Measurements from ENCODE around the gene KCNH1. TPM values are rescaled to one million over a fixed set of nuclear protein-coding genes. Genes with fewer than 3 reads are reported as not detected.

KCNH1 gene
- total and polyA plus RNA-seq, 9 of the 15 experiments (the other 6 are each of a cell fraction or from before 2014, with no cell fraction given): not detected

- no peak overlapping the region for H3K9ac ChIP-seq (ENCODE audit: insufficient read depth in 1 of 2, low read depth in 2 of 2, low read length in 2 of 2)
- no peak overlapping the region for H3K4me3 ChIP-seq
- ChIA-PET POLR2A (interaction anchor here (0.7 kb wide), 1 partner anchor 55 kb away, joined by 3 read pairs; no protein-coding TSS in a partner anchor), CTCF (ENCODE audit: low intra/inter-chr PET ratio) (no interaction called here)
- no peaks in the 10 kb centered on the region for H3K36me3 ChIP-seq (ENCODE audit: control insufficient read depth, insufficient read depth, low read length)
- H3K4me1 ChIP-seq (replicated peaks in 1 of 2; ENCODE audit: control insufficient read depth in 2 of 2, insufficient read depth in 2 of 2, low read length in 2 of 2): no peaks in the 10 kb centered on the region
- ATAC-seq: no peak
- intact Hi-C loops (cut with micrococcal nuclease): loop anchor here (2.0 to 10.0 kb wide), 2 partner anchors 368 to 496 kb away; no protein-coding TSS in a partner anchor
- FAIRE-seq: no peak
- H3K4me2 ChIP-seq (ENCODE audit: insufficient read depth, low read length): no peak overlapping the region
- no peaks in the 10 kb centered on the region for H3K9me1 ChIP-seq (ENCODE audit: control insufficient read depth, insufficient read depth, low read length)
- TF ChIP-seq FUS (optimal IDR thresholded peaks at IDR 0.05; ENCODE audit: low read depth, low read length): no peak
- no peak for TF ChIP-seq HOMEZ (CRISPR knock-in tag; IDR thresholded peaks at IDR 0.05)
- no peak for TF ChIP-seq SIX5 (IDR thresholded peaks at IDR 0.05; ENCODE audit: borderline replicate concordance in 1 of 2, insufficient read depth in 1 of 2, low read depth in 1 of 2, low read length in 2 of 2)
- TF ChIP-seq SRF (CRISPR knock-in tag; IDR thresholded peaks at IDR 0.05): no peak
- TF ChIP-seq FOXK1 (CRISPR knock-in tag; IDR thresholded peaks at IDR 0.05; ENCODE audit: borderline replicate concordance): no peak
- no peak for TF ChIP-seq ZBTB33 (CRISPR knock-in tag; IDR thresholded peaks at IDR 0.05)
- TF ChIP-seq PHF21A (IDR thresholded peaks at IDR 0.05; ENCODE audit: borderline replicate concordance, low read depth): no peak
- TF ChIP-seq HMGN3 (IDR thresholded peaks at IDR 0.05; ENCODE audit: borderline replicate concordance, extremely low read depth, insufficient read length, low read depth, low read length): no peak
- no peak for TF ChIP-seq JUND (IDR thresholded peaks at IDR 0.05; ENCODE audit: borderline replicate concordance, low read depth, low read length)
- TF ChIP-seq JUND (tag; IDR thresholded peaks at IDR 0.05; ENCODE audit: borderline replicate concordance, low read depth, low read length): no peak
- no peak for TF ChIP-seq SPI1 (IDR thresholded peaks at IDR 0.05; ENCODE audit: borderline replicate concordance, low read depth, low read length)
- no peak for TF ChIP-seq CC2D1A (IDR thresholded peaks at IDR 0.05)
- no peak for TF ChIP-seq NCOA2 (IDR thresholded peaks at IDR 0.05; ENCODE audit: partially characterized antibody in 2 of 2)
- TF ChIP-seq NBN (IDR thresholded peaks at IDR 0.05; ENCODE audit: low read depth): no peak
- no peak for TF ChIP-seq E2F1 (CRISPR knock-in tag; IDR thresholded peaks at IDR 0.05)
- no peak for TF ChIP-seq CSDE1 (IDR thresholded peaks at IDR 0.05)
- BruUV-seq (replicated peaks): no TSS peak
- no peaks in the 10 kb centered on the region for H4K20me1 ChIP-seq (replicated peaks; ENCODE audit: control insufficient read depth, insufficient read depth, low read length)
- no peak for DNase-seq (ENCODE audit: extremely low read depth in 1 of 4, low spot score in 3 of 4)
- in situ Hi-C loops (cut with MboI): no loop called here
- no peaks in the 10 kb centered on the region for H3K79me2 ChIP-seq (ENCODE audit: control insufficient read depth, insufficient read depth, low read length)
- WGBS (ENCODE audit: insufficient coverage, low coverage, missing lambda C conversion rate): 0% methylated on average over 7 of the region's 7 CpGs
- H3K9me3 ChIP-seq (replicated peaks; ENCODE audit: control insufficient read depth, insufficient read depth, low read depth, low read length): no peaks in the 10 kb centered on the region
- peaks cover 0 to 5% of the 10 kb centered on the region in 2 experiments; a peak in 2 of 5 replicates for H3K27me3 ChIP-seq (ENCODE audit: control insufficient read depth in 2 of 2, insufficient read depth in 2 of 2, low read length in 2 of 2)
- H2AFZ ChIP-seq (ENCODE audit: low read depth, low read length): no peak overlapping the region
- no peak overlapping the region for H3K27ac ChIP-seq (ENCODE audit: extremely low read depth, low read depth, low read length)
Measured at GRCh38 chr1:210951279-210951678, 182.7 kb downstream of the KCNH1 start.
